A673 (cell line): Measurements from ENCODE around the gene SMIM12.

Experiments used
- CTCF ChIP-seq: fragments of 300-800, 200-600 bp; sonication (generic); conservative IDR thresholded peaks from 2 replicates; pipeline ENCODE4 v1.5.1; 2017; ENCODE audit warnings: low read depth, mild to moderate bottlenecking, antibody characterized with exemption, low read length, moderate library complexity, mixed read lengths
- EZH2 ChIP-seq: fragments of 200-600 bp; sonication (generic); IDR thresholded peaks from 2 replicates; pipeline ENCODE4 v1.6.1; 2017; ENCODE audit warnings: borderline replicate concordance, low read depth, mild to moderate bottlenecking, mixed read lengths, antibody characterized with exemption, low read length; ENCODE audit not compliant: poor library complexity, severe bottlenecking

GRCh38 chr1:34887593-34887992 lies 28.0 kb upstream of the SMIM12 start:
- TF ChIP-seq CTCF (no peak), EZH2 (no peak)
